Measurements from ENCODE around the gene KCNH2. TPM values are rescaled to one million over a fixed set of nuclear protein-coding genes. Genes with fewer than 3 reads are reported as not detected.

The KCNH2 gene
- total RNA-seq, 2 donors from 2014 or later = 1.1 to 1.9 TPM

- no peaks in the 10 kb centered on the region for H3K4me1 Mint-ChIP-seq
- Histone ChIP-seq H3K27me3 (ENCODE audit: control insufficient read depth, insufficient read depth, low read length, poor library complexity, severe bottlenecking) (peaks cover 2% of the 10 kb centered on the region), H3K27ac (ENCODE audit: low read depth, low read length) (no peak overlapping the region), H3K36me3 (ENCODE audit: control insufficient read depth, insufficient read depth, low read length) (no peaks in the 10 kb centered on the region), H3K4me1 (ENCODE audit: control insufficient read depth, insufficient read depth, low read length) (no peaks in the 10 kb centered on the region), H3K9ac (ENCODE audit: extremely low read depth, low read length, poor library complexity, severe bottlenecking) (no peak overlapping the region), H3K4me3 (ENCODE audit: low read length) (no peak overlapping the region), H3K9me3 (ENCODE audit: control insufficient read depth, low read length) (no peaks in the 10 kb centered on the region)
- no peak overlapping the region for H3K27ac Mint-ChIP-seq
- 89 to 95% methylated on average over 6 to 13 of the region's 13 CpGs for WGBS, 2 experiments (ENCODE audit: insufficient coverage in 1 of 2, insufficient read length in 1 of 2)
- H3K4me3 Mint-ChIP-seq = no peak overlapping the region
- no peaks in the 10 kb centered on the region for H3K36me3 Mint-ChIP-seq (ENCODE audit: low read depth)
- no peak for TF ChIP-seq CTCF (conservative IDR thresholded peaks at IDR 0.05)
- DNase-seq = no peak
- no peaks in the 10 kb centered on the region for H3K9me3 Mint-ChIP-seq
- peaks cover 9% of the 10 kb centered on the region for H3K27me3 Mint-ChIP-seq (ENCODE audit: insufficient read depth)
These were observed 35.3 kb downstream of the KCNH2 start for GRCh38 chr7:150942591-150943452.

GRCh38 chr7:150942001-150942590 lies 36.0 kb downstream of the KCNH2 start:
- DNase-seq = peak; percentile 79
- no peaks in the 10 kb centered on the region for H3K4me1 Mint-ChIP-seq
- H3K4me1 ChIP-seq (ENCODE audit: control insufficient read depth, insufficient read depth, low read length) = no peaks in the 10 kb centered on the region
- no peak overlapping the region for H3K4me3 Mint-ChIP-seq
- 78 to 88% methylated on average over 2 to 14 of the region's 14 CpGs for WGBS, 2 experiments (ENCODE audit: insufficient coverage in 1 of 2, insufficient read length in 1 of 2)
- H3K27me3 ChIP-seq (ENCODE audit: control insufficient read depth, insufficient read depth, low read length, poor library complexity, severe bottlenecking) = no peaks in the 10 kb centered on the region
- no peaks in the 10 kb centered on the region for H3K9me3 Mint-ChIP-seq
- H3K36me3 Mint-ChIP-seq (ENCODE audit: low read depth) = no peaks in the 10 kb centered on the region
- H3K36me3 ChIP-seq (ENCODE audit: control insufficient read depth, insufficient read depth, low read length) = no peaks in the 10 kb centered on the region
- no peaks in the 10 kb centered on the region for H3K9me3 ChIP-seq (ENCODE audit: control insufficient read depth, low read length)
- no peak overlapping the region for H3K9ac ChIP-seq (ENCODE audit: extremely low read depth, low read length, poor library complexity, severe bottlenecking)
- no peak overlapping the region for H3K4me3 ChIP-seq (ENCODE audit: low read length)
- no peak for TF ChIP-seq CTCF (conservative IDR thresholded peaks at IDR 0.05)
- H3K27me3 Mint-ChIP-seq (ENCODE audit: insufficient read depth) = peaks cover 9% of the 10 kb centered on the region
- H3K27ac Mint-ChIP-seq = no peak overlapping the region
- H3K27ac ChIP-seq (ENCODE audit: low read depth, low read length) = no peak overlapping the region

GRCh38 chr7:150941351-150942000 lies 36.6 kb downstream of the KCNH2 start:
- Mint-ChIP-seq H3K4me3 (no peak overlapping the region), H3K27me3 (ENCODE audit: insufficient read depth) (peaks cover 7% of the 10 kb centered on the region), H3K4me1 (no peaks in the 10 kb centered on the region), H3K9me3 (no peaks in the 10 kb centered on the region), H3K27ac (no peak overlapping the region), H3K36me3 (ENCODE audit: low read depth) (no peaks in the 10 kb centered on the region)
- no peaks in the 10 kb centered on the region for H3K9me3 ChIP-seq (ENCODE audit: control insufficient read depth, low read length)
- H3K36me3 ChIP-seq (ENCODE audit: control insufficient read depth, insufficient read depth, low read length) = no peaks in the 10 kb centered on the region
- WGBS, 2 experiments (ENCODE audit: insufficient coverage in 1 of 2, insufficient read length in 1 of 2) = 90 to 92% methylated on average over 14 to 15 of the region's 15 CpGs
- H3K4me1 ChIP-seq (ENCODE audit: control insufficient read depth, insufficient read depth, low read length) = no peaks in the 10 kb centered on the region
- H3K4me3 ChIP-seq (ENCODE audit: low read length) = no peak overlapping the region
- TF ChIP-seq CTCF (conservative IDR thresholded peaks at IDR 0.05) = no peak
- no peaks in the 10 kb centered on the region for H3K27me3 ChIP-seq (ENCODE audit: control insufficient read depth, insufficient read depth, low read length, poor library complexity, severe bottlenecking)
- no peak overlapping the region for H3K9ac ChIP-seq (ENCODE audit: extremely low read depth, low read length, poor library complexity, severe bottlenecking)
- H3K27ac ChIP-seq (ENCODE audit: low read depth, low read length) = no peak overlapping the region
- no peak for DNase-seq

All from endodermal cell (in vitro differentiated cells).